Endothelial cell of umbilical vein (primary cell): ENCODE measurements around the gene CYP3A4.

Experiments used
- POLR2A ChIP-seq: IDR thresholded peaks from 2 replicates; pipeline ENCODE4 v1.6.1; 2012; ENCODE audit warnings: low read depth, mild to moderate bottlenecking, control low read depth, low read length
- TF ChIP-seq, protein P1 (sequence below), 2 donors: IDR thresholded peaks; 1 replicate in 1 of 2; 2 replicates in 1 of 2; pipeline ENCODE4 v1.5.1; 2011; ENCODE audit warnings: low read length in 2 of 2, mild to moderate bottlenecking in 2 of 2, moderate library complexity in 2 of 2, control low read depth in 1 of 2, inconsistent platforms in 1 of 2, low read depth in 1 of 2; ENCODE audit not compliant: insufficient read depth in 1 of 2; ENCODE audit errors: extremely low read depth in 1 of 2
- TF ChIP-seq, protein P2 (sequence below): IDR thresholded peaks from 2 replicates; pipeline ENCODE4 v1.6.1; 2011; ENCODE audit not compliant: insufficient read depth, insufficient read length

- no peak for TF ChIP-seq POLR2A
- TF ChIP-seq, protein P1, sequence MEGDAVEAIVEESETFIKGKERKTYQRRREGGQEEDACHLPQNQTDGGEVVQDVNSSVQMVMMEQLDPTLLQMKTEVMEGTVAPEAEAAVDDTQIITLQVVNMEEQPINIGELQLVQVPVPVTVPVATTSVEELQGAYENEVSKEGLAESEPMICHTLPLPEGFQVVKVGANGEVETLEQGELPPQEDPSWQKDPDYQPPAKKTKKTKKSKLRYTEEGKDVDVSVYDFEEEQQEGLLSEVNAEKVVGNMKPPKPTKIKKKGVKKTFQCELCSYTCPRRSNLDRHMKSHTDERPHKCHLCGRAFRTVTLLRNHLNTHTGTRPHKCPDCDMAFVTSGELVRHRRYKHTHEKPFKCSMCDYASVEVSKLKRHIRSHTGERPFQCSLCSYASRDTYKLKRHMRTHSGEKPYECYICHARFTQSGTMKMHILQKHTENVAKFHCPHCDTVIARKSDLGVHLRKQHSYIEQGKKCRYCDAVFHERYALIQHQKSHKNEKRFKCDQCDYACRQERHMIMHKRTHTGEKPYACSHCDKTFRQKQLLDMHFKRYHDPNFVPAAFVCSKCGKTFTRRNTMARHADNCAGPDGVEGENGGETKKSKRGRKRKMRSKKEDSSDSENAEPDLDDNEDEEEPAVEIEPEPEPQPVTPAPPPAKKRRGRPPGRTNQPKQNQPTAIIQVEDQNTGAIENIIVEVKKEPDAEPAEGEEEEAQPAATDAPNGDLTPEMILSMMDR (IDR thresholded peaks at IDR 0.05; ENCODE audit: extremely low read depth in 1 of 2, insufficient read depth in 1 of 2, low read depth in 1 of 2, low read length in 2 of 2) = no peak
- TF ChIP-seq, protein P2, sequence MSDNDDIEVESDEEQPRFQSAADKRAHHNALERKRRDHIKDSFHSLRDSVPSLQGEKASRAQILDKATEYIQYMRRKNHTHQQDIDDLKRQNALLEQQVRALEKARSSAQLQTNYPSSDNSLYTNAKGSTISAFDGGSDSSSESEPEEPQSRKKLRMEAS = no peak
These were observed 21.7 kb upstream of the CYP3A4 start for GRCh38 chr7:99805641-99806040.
